Esophagus squamous epithelium (tissue), 4 donors: Measurements from ENCODE around the gene MVK.

Experiments used
- CTCF ChIP-seq, 6 experiments: fragments of 450-650 bp in 4 of 6; fragments of 200-600 bp in 2 of 6; sonication (generic) in 2 of 6; IDR thresholded peaks; one replicate each; pipeline ENCODE4 v1.5.1; 2016 to 2019; ENCODE audit warnings: antibody characterized with exemption in 6 of 6, mild to moderate bottlenecking in 4 of 6, moderate library complexity in 4 of 6
- POLR2A ChIP-seq, 4 donors: fragments of 450-650 bp; IDR thresholded peaks; one replicate each; pipeline ENCODE4 v1.6.1; 2017; ENCODE audit warnings: antibody characterized with exemption in 4 of 4, mild to moderate bottlenecking in 4 of 4, moderate library complexity in 3 of 4

- no peak for TF ChIP-seq CTCF (IDR thresholded peaks at IDR 0.05)
- no peak for TF ChIP-seq POLR2A (IDR thresholded peaks at IDR 0.05)
Observed at GRCh38 chr12:109592195-109592904, 18.8 kb downstream of the MVK start.
